Spleen (tissue), 11 donors: ENCODE data around the gene RYR2. TPM values are rescaled to one million over a fixed set of nuclear protein-coding genes. Genes with fewer than 3 reads are reported as not detected.
"Not testable (repeated sequence)": the region's sequence is repeated elsewhere in the genome, so short reads cannot be mapped to it uniquely, and the experiment has no call there.

ENCODE experiments used
- DNase-seq: peaks from one replicate; pipeline ENCODE4 v3.0.0-alpha.2; 2020
- H3K27ac ChIP-seq, 8 donors: fragments of 200-600 bp; sonication (generic) in 7 of 8; 1 replicate in 4 of 8; 2 replicates in 4 of 8; pipeline versions ENCODE4 v1.5.0 to v1.8.0; 2016 to 2021; ENCODE audit warnings: inconsistent platforms in 4 of 8, mild to moderate bottlenecking in 4 of 8, moderate library complexity in 1 of 8
- H3K27me3 ChIP-seq, 7 donors: fragments of 200-600 bp; sonication (generic) in 6 of 7; replicated peaks in 1 of 7; 1 replicate in 4 of 7; 2 replicates in 3 of 7; pipeline versions ENCODE4 v1.5.0 to v1.8.0; 2016 to 2021; ENCODE audit warnings: inconsistent platforms in 3 of 7, mild to moderate bottlenecking in 1 of 7
- H3K36me3 ChIP-seq, 6 donors: fragments of 200-600 bp; sonication (generic) in 5 of 6; 1 replicate in 4 of 6; 2 replicates in 2 of 6; pipeline versions ENCODE4 v1.5.0 to v1.8.0; 2016 to 2021; ENCODE audit warnings: inconsistent platforms in 2 of 6
- H3K4me1 ChIP-seq, 6 donors: fragments of 200-600 bp; sonication (generic) in 5 of 6; 1 replicate in 3 of 6; 2 replicates in 3 of 6; pipeline versions ENCODE4 v1.5.0 to v1.8.0; 2016 to 2021; ENCODE audit warnings: inconsistent platforms in 3 of 6
- H3K4me3 ChIP-seq, 8 donors: fragments of 200-600 bp; sonication (generic) in 7 of 8; 1 replicate in 4 of 8; 2 replicates in 4 of 8; pipeline versions ENCODE4 v1.5.0 to v1.8.0; 2016 to 2021; ENCODE audit warnings: inconsistent platforms in 4 of 8, mild to moderate bottlenecking in 4 of 8, moderate library complexity in 2 of 8
- H3K9me3 ChIP-seq, 8 donors: fragments of 200-600 bp; sonication (generic) in 7 of 8; 1 replicate in 4 of 8; 2 replicates in 4 of 8; pipeline versions ENCODE4 v1.5.0 to v1.8.0; 2016 to 2021; ENCODE audit warnings: inconsistent platforms in 4 of 8
- POLR2A ChIP-seq, 3 donors: fragments of 450-650 bp; IDR thresholded peaks; one replicate each; pipeline ENCODE4 v1.5.1; 2017; ENCODE audit warnings: antibody characterized with exemption in 3 of 3, mild to moderate bottlenecking in 1 of 3
- POLR2AphosphoS5 ChIP-seq, 3 donors: sonication (generic); formaldehyde crosslinking; IDR thresholded peaks; one replicate each; pipeline ENCODE4 v1.5.1; 2017; ENCODE audit warnings: antibody characterized with exemption in 3 of 3
- WGBS, 5 donors: extraction: QIAGEN DNeasy Blood & Tissue Kit in 3 of 5; methylation state at CpG; one replicate each; pipeline versions ENCODE4 v1.1.5 to v1.1.7; 2013 to 2018; 5-methylcytosine and 5-hydroxymethylcytosine counted together
- intact Hi-C: fragments of 100-400 bp; cut with DNase I; formaldehyde crosslinking; loops from one replicate; pipeline ENCODE4 v1.15.0; 2023; ENCODE audit warnings: low total_unique reads
- polyA plus RNA-seq, 3 donors: library from polyadenylated mRNA; stranded (reverse); fragments of 200-250 nt; gene quantifications; one replicate each; pipeline ENCODE4 v1.2.1, GENCODE V29; 2013
- total RNA-seq, 7 donors: library from RNA; depleted of rRNA in 3 of 7; stranded (reverse); fragments of >200 nt in 3 of 7; fragmentation: NEBNext Ultra II Directional in 4 of 7; extraction: Animal tissue kit (Norgen Biotek cat#: 25700) in 4 of 7; gene quantifications; one replicate each; pipeline versions ENCODE4 v1.1.0 to v1.2.1, GENCODE V29; 2016 to 2021
- TF ChIP-seq, protein P1 (sequence below), 11 experiments: fragments of 200-600 bp in 7 of 11; fragments of 450-650 bp in 4 of 11; sonication (generic) in 4 of 11; IDR thresholded peaks in 8 of 11; conservative IDR thresholded peaks in 3 of 11; 1 replicate in 7 of 11; 2 replicates in 4 of 11; pipeline versions ENCODE4 v1.4.0 to v1.8.0; 2016 to 2021; ENCODE audit warnings: antibody characterized with exemption in 11 of 11, inconsistent platforms in 4 of 11, mild to moderate bottlenecking in 1 of 11
- donor health status: healthy with polysubstance abuse.
- donor health status: DM: no; HTN: no; CAD: no; lungs with moderate emphysema.
- donor health status: DM: no; HTN: no; CAD: no.
- donor health status: Bipolar disorder and iron deficiency.
- donor health status: healthy.
- donor health status: DM: no; HTN: no; CAD: no.
- donor health status: DM: yes; HTN: yes; CAD: no.

RYR2 gene
- total and polyA plus RNA-seq, 10 donors = 0.12 to 7.1 (median 3.7) TPM

DNA sequence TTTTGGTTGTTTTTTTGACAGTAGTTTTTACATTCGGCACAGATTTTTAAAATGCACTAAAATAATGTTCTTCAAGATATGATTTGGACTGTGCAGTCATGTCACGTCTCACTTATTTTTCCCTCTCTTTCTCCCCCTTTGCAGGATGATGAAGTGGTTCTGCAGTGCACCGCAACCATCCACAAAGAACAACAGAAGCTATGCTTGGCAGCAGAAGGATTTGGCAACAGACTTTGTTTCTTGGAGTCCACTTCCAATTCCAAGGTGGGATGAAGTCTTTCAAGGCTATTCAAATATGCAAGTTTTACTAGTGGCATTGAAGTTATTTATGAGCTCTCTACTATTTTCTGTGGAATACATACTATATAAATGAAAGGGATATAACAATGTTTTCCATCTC lies 228.4 kb downstream of the RYR2 start:
- Histone ChIP-seq H3K4me3 (no peak overlapping the region), H3K36me3 (no peaks in the 10 kb centered on the region), H3K27ac (no peak overlapping the region), H3K27me3 (no peaks in the 10 kb centered on the region), H3K4me1 (no peaks in the 10 kb centered on the region), H3K9me3 (no peaks in the 10 kb centered on the region)
- WGBS, 5 donors = 76 to 90% (median 86%) methylated on average over 3 of the region's 3 CpGs
- intact Hi-C loops = no loop called here
- TF ChIP-seq POLR2AphosphoS5 (IDR thresholded peaks at IDR 0.05) = no peak
- TF ChIP-seq, protein P1, sequence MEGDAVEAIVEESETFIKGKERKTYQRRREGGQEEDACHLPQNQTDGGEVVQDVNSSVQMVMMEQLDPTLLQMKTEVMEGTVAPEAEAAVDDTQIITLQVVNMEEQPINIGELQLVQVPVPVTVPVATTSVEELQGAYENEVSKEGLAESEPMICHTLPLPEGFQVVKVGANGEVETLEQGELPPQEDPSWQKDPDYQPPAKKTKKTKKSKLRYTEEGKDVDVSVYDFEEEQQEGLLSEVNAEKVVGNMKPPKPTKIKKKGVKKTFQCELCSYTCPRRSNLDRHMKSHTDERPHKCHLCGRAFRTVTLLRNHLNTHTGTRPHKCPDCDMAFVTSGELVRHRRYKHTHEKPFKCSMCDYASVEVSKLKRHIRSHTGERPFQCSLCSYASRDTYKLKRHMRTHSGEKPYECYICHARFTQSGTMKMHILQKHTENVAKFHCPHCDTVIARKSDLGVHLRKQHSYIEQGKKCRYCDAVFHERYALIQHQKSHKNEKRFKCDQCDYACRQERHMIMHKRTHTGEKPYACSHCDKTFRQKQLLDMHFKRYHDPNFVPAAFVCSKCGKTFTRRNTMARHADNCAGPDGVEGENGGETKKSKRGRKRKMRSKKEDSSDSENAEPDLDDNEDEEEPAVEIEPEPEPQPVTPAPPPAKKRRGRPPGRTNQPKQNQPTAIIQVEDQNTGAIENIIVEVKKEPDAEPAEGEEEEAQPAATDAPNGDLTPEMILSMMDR (IDR thresholded peaks at IDR 0.05 in 8 of 11, conservative IDR thresholded peaks at IDR 0.05 in 3 of 11) = no peak
- no peak for TF ChIP-seq POLR2A (IDR thresholded peaks at IDR 0.05)
- DNase-seq = no peak

- H3K36me3 ChIP-seq, H3K4me1 ChIP-seq, H3K27ac ChIP-seq, H3K27me3 ChIP-seq, H3K4me3 ChIP-seq, DNase-seq, H3K9me3 ChIP-seq, intact Hi-C loops: not testable (repeated sequence)
- WGBS, 5 donors = 47 to 93% (median 67%) methylated on average over 3 of the region's 3 CpGs
These were observed 236.0 kb downstream of the RYR2 start for GRCh38 chr1:237277994-237278393.

DNA sequence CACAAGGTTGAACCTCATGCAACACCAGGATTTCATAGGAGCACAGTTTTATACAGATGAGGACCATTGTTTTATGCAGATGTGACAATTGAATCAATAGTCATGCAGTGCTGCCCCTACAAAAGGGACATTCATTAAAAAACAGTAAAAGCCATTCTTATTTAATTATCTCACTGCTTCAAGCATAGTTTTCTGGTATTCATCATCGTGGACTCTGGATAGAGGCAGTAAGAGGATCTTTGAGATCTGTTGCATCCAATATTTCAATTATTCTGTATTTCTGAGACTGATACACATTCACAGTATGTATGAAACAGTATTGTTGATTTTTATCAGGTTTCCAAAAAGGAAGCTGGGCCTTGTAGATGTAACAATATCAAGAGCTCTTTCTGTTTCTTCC lies 237.6 kb downstream of the RYR2 start:
- Histone ChIP-seq H3K27ac (no peak overlapping the region), H3K4me3 (no peak overlapping the region), H3K9me3 (no peaks in the 10 kb centered on the region), H3K4me1 (no peaks in the 10 kb centered on the region), H3K27me3 (no peaks in the 10 kb centered on the region), H3K36me3 (no peaks in the 10 kb centered on the region)
- 43 to 56% (median 48%) methylated on average over 1 of the region's 1 CpG for WGBS, 5 donors
- no peak for DNase-seq
- intact Hi-C loops = no loop called here
- TF ChIP-seq POLR2A (IDR thresholded peaks at IDR 0.05) (no peak), POLR2AphosphoS5 (IDR thresholded peaks at IDR 0.05) (no peak)
- TF ChIP-seq, protein P1 (IDR thresholded peaks at IDR 0.05 in 8 of 11, conservative IDR thresholded peaks at IDR 0.05 in 3 of 11) = no peak

DNA sequence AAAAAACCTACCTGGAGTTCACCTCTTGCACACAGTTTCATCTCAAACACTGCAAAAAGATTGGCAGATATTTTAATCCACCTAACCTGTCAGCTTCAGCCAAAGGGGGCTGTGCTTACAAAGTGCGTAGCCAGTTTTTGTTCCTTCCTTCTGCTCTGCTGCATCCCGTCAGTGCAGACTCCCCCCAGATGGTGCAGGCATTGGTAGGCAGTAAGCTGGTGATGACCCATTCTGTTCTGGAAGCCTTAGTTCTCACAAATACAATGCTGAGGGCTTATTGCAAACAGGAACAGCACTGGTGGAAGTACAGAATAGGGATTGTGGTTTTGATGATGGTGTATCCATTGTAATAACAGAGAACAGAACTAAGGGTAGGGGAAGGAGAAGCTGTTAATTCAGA lies 239.5 kb downstream of the RYR2 start:
- H3K4me3 ChIP-seq = no peak overlapping the region
- H3K27ac ChIP-seq = no peak overlapping the region
- no peak for DNase-seq
- 58 to 80% (median 69%) methylated on average over 2 of the region's 2 CpGs for WGBS, 5 donors
- H3K4me1 ChIP-seq = no peaks in the 10 kb centered on the region
- H3K9me3 ChIP-seq = no peaks in the 10 kb centered on the region
- no peaks in the 10 kb centered on the region for H3K36me3 ChIP-seq
- TF ChIP-seq POLR2AphosphoS5 (IDR thresholded peaks at IDR 0.05) (no peak), POLR2A (IDR thresholded peaks at IDR 0.05) (no peak)
- TF ChIP-seq, protein P1 (IDR thresholded peaks at IDR 0.05 in 8 of 11, conservative IDR thresholded peaks at IDR 0.05 in 3 of 11) = no peak
- no peaks in the 10 kb centered on the region for H3K27me3 ChIP-seq
- intact Hi-C loops = no loop called here

GRCh38 chr1:237282208-237282783 lies 240.3 kb downstream of the RYR2 start:
- Histone ChIP-seq H3K27ac (no peak overlapping the region), H3K4me1 (no peaks in the 10 kb centered on the region), H3K9me3 (no peaks in the 10 kb centered on the region), H3K27me3 (no peaks in the 10 kb centered on the region), H3K4me3 (no peak overlapping the region), H3K36me3 (no peaks in the 10 kb centered on the region)
- no peak for DNase-seq
- 71 to 79% (median 75%) methylated on average over 3 of the region's 3 CpGs for WGBS, 5 donors
- intact Hi-C loops = no loop called here
- TF ChIP-seq POLR2A (IDR thresholded peaks at IDR 0.05) (no peak), POLR2AphosphoS5 (IDR thresholded peaks at IDR 0.05) (no peak)
- TF ChIP-seq, protein P1 (IDR thresholded peaks at IDR 0.05 in 8 of 11, conservative IDR thresholded peaks at IDR 0.05 in 3 of 11) = no peak
